Vagina (tissue), 2 donors: ENCODE results near the gene STRN4. TPM values are rescaled to one million over a fixed set of nuclear protein-coding genes. Genes with fewer than 3 reads are reported as not detected.

Experiments
- DNase-seq, 2 donors: peaks; one replicate each; pipeline ENCODE4 v3.0.0-alpha.2; 2017; ENCODE audit errors: extremely low spot score in 2 of 2
- H3K27ac ChIP-seq: fragments of 200-600 bp; sonication (generic); one replicate; pipeline ENCODE4 v1.5.1; 2019
- H3K27me3 ChIP-seq: fragments of 200-600 bp; sonication (generic); one replicate; pipeline ENCODE4 v1.5.1; 2019
- H3K36me3 ChIP-seq, 2 donors: fragments of 200-600 bp; sonication (generic); one replicate each; pipeline ENCODE4 v1.5.1; 2017 to 2019
- H3K4me1 ChIP-seq: fragments of 200-600 bp; sonication (generic); one replicate; pipeline ENCODE4 v1.5.1; 2019
- H3K4me3 ChIP-seq, 2 donors: fragments of 200-600 bp; sonication (generic); 1 replicate in 1 of 2; 2 replicates in 1 of 2; pipeline ENCODE4 v1.5.1; 2016 to 2019
- H3K9me3 ChIP-seq: fragments of 200-600 bp; sonication (generic); one replicate; pipeline ENCODE4 v1.5.1; 2019
- POLR2A ChIP-seq, 2 donors: fragments of 450-650 bp; IDR thresholded peaks; one replicate each; pipeline ENCODE4 v1.6.1; 2017; ENCODE audit warnings: antibody characterized with exemption in 2 of 2, mild to moderate bottlenecking in 2 of 2, moderate library complexity in 2 of 2
- POLR2AphosphoS5 ChIP-seq, 2 donors: sonication (generic); formaldehyde crosslinking; IDR thresholded peaks; one replicate each; pipeline ENCODE4 v1.9.0; 2017; ENCODE audit warnings: antibody characterized with exemption in 2 of 2, mild to moderate bottlenecking in 2 of 2, low read depth in 1 of 2; ENCODE audit not compliant: insufficient read depth in 1 of 2
- intact Hi-C: fragments of 100-400 bp; cut with DNase I; formaldehyde crosslinking; loops from one replicate; pipeline ENCODE4 v1.15.1; 2023
- total RNA-seq: library from RNA; depleted of rRNA; stranded (reverse); fragments of >200 nt; gene quantifications from one replicate; pipeline ENCODE4 v1.2.3, GENCODE V29; 2016
- TF ChIP-seq, protein P1 (sequence below), 3 experiments: fragments of 450-650 bp in 2 of 3; fragments of 200-600 bp in 1 of 3; sonication (generic) in 1 of 3; IDR thresholded peaks; one replicate each; pipeline ENCODE4 v1.5.1; 2017 to 2019; ENCODE audit warnings: antibody characterized with exemption in 3 of 3, mild to moderate bottlenecking in 2 of 3, moderate library complexity in 2 of 3

The STRN4 gene
- total RNA-seq, 1 donor from 2014 or later, result 85.0 TPM

DNA sequence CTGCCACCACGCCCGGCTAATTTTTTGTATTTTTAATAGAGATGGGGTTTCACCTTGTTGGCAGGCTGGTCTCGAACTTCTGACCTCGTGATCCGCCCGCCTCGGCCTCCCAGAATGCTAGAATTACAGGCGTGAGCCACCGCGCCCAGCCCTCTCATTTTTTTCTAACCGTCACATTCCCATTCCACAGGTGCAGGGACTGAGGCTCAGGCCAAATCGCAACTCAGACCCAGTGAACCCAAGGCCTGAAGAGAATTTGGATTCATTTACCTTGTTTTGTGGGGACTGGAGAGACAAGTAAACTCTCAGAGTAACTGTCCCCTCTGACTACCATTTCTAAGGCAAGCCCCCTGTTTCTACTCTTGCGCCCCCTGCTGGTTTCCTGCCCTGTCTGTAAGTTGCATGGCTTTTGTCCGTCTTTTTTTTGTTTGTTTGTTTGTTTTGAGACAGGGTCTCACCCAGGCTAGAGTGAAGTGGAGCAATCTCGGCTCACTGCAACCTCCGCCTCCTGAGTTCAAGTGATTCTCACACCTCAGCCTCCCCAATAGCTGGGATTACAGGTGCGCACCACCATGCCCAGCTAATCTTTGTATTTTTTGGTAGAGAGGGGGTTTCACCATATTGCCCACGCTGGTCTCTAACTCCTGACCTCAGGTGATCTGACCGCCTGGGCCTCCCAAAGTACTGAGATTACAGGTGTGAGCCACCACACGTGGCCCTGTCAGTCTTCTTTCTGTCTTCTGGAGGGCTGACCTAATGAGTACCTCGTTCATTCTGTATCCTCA is 2.3 kb upstream of the STRN4 start:
- Histone ChIP-seq H3K4me1 (peaks cover 29% of the 10 kb centered on the region), H3K9me3 (no peaks in the 10 kb centered on the region), H3K27me3 (no peaks in the 10 kb centered on the region), H3K4me3 (no peak overlapping the region), H3K36me3 (no peaks in the 10 kb centered on the region), H3K27ac (no peak overlapping the region)
- no peak for TF ChIP-seq POLR2A (IDR thresholded peaks at IDR 0.05)
- TF ChIP-seq POLR2AphosphoS5 (IDR thresholded peaks at IDR 0.05; ENCODE audit: insufficient read depth in 1 of 2, low read depth in 1 of 2), result no peak
- TF ChIP-seq, protein P1, sequence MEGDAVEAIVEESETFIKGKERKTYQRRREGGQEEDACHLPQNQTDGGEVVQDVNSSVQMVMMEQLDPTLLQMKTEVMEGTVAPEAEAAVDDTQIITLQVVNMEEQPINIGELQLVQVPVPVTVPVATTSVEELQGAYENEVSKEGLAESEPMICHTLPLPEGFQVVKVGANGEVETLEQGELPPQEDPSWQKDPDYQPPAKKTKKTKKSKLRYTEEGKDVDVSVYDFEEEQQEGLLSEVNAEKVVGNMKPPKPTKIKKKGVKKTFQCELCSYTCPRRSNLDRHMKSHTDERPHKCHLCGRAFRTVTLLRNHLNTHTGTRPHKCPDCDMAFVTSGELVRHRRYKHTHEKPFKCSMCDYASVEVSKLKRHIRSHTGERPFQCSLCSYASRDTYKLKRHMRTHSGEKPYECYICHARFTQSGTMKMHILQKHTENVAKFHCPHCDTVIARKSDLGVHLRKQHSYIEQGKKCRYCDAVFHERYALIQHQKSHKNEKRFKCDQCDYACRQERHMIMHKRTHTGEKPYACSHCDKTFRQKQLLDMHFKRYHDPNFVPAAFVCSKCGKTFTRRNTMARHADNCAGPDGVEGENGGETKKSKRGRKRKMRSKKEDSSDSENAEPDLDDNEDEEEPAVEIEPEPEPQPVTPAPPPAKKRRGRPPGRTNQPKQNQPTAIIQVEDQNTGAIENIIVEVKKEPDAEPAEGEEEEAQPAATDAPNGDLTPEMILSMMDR (IDR thresholded peaks at IDR 0.05), result peak; percentile 41 to 53 (median 43)
- DNase-seq, result no peak
- intact Hi-C loops, result no loop called here

- no peaks in the 10 kb centered on the region for H3K27me3 ChIP-seq
- H3K4me1 ChIP-seq, result peaks cover 57% of the 10 kb centered on the region
- H3K27ac ChIP-seq, result peak within 1 kb of the TSS; percentile 96
- intact Hi-C loops, result no loop called here
- H3K4me3 ChIP-seq, result peak within 1 kb of the TSS; percentile 86 to 87
- no peaks in the 10 kb centered on the region for H3K36me3 ChIP-seq
- no peak for DNase-seq
- TF ChIP-seq POLR2A (IDR thresholded peaks at IDR 0.05) (no peak), POLR2AphosphoS5 (IDR thresholded peaks at IDR 0.05; ENCODE audit: insufficient read depth in 1 of 2, low read depth in 1 of 2) (peak in 1 of 2 donors; percentile 23)
- TF ChIP-seq, protein P1 (IDR thresholded peaks at IDR 0.05), result no peak
- H3K9me3 ChIP-seq, result no peaks in the 10 kb centered on the region
These were observed 549 bp downstream of the STRN4 start, which contains the start of gene FKRP for GRCh38 chr19:46745521-46746280. FKRP (plus strand) TSS chr19:46746057; CDS start chr19:46755451, 9,394 bp downstream.

GRCh38 chr19:46745030-46745429 is 1.2 kb downstream of the STRN4 start:
- TF ChIP-seq POLR2AphosphoS5 (IDR thresholded peaks at IDR 0.05; ENCODE audit: insufficient read depth in 1 of 2, low read depth in 1 of 2) (no peak), POLR2A (IDR thresholded peaks at IDR 0.05) (no peak)
- TF ChIP-seq, protein P1 (IDR thresholded peaks at IDR 0.05), result no peak
- intact Hi-C loops, result no loop called here
- Histone ChIP-seq H3K9me3 (no peaks in the 10 kb centered on the region), H3K27me3 (no peaks in the 10 kb centered on the region), H3K4me1 (peaks cover 63% of the 10 kb centered on the region), H3K4me3 (peak overlapping the region; percentile 86 to 87), H3K36me3 (no peaks in the 10 kb centered on the region), H3K27ac (peak overlapping the region; percentile 96)
- DNase-seq, result no peak

GRCh38 chr19:46744005-46744691 is 2.1 kb downstream of the STRN4 start:
- no peak for DNase-seq
- Histone ChIP-seq H3K4me3 (peak overlapping the region in 1 of 2 donors; percentile 86), H3K4me1 (peaks cover 71% of the 10 kb centered on the region), H3K27ac (no peak overlapping the region), H3K36me3 (no peaks in the 10 kb centered on the region), H3K27me3 (no peaks in the 10 kb centered on the region), H3K9me3 (no peaks in the 10 kb centered on the region)
- intact Hi-C loops, result no loop called here
- no peak for TF ChIP-seq POLR2A (IDR thresholded peaks at IDR 0.05)
- TF ChIP-seq, protein P1 (IDR thresholded peaks at IDR 0.05), result no peak
- no peak for TF ChIP-seq POLR2AphosphoS5 (IDR thresholded peaks at IDR 0.05; ENCODE audit: insufficient read depth in 1 of 2, low read depth in 1 of 2)
